ENCODE results near the gene KRTAP10-1.

KRTAP10-1 gene

DNA sequence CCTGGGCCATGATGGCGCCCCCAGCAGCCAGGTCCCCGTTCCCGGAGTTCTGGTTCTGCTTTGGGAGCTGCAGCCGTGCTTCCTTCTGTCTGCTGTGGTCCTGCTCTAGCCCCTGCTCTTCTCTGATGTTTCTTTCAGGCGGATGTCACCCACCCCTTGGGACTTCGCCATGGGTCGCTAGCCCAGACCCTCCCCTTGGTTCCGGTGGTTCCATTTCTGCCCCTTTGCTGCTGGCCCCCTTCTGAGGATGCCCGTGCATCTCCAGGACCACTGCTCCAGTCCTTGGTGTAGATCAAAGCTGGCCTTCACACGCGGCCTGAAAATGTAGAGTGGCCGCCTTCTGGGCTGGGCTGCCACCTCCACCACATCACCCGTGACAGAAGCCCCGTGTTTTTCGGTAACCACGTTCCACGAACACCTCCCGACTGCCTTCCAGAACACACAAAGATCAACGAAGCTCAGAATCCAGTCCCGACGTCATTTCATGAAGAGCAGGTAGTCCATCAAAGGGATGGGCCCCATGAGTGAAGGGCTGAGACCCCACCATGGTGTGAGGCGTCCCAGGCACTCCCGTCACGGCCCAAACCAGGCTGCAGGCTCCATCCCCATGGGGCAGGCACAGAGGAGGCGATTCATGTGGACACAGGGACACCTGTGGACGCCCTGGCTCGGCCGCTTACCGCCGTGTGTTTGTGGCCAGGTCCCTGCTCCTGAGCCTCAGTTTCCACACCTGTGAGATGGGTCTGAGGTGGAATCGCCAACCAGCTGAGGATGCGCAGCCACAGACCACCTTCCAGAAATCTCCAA is 24.4 kb downstream of the KRTAP10-1 start:
- Histone ChIP-seq H3K79me2 (ENCODE audit: insufficient read depth, low read length) (no peaks in the 10 kb centered on the region), H2AFZ (ENCODE audit: low read depth, low read length, severe bottlenecking) (no peak overlapping the region), H3K9ac (ENCODE audit: low read length) (no peak overlapping the region), H3K4me2 (ENCODE audit: low read depth, low read length, poor library complexity, severe bottlenecking) (no peak overlapping the region), H3K27ac (ENCODE audit: low read depth, low read length) (no peak overlapping the region), H3K27me3 (ENCODE audit: low read length) (no peaks in the 10 kb centered on the region), H3K36me3 (ENCODE audit: low read length) (no peaks in the 10 kb centered on the region), H3F3A (ENCODE audit: insufficient read depth) (no peaks in the 10 kb centered on the region), H3K9me3 (ENCODE audit: insufficient read depth, low read length) (no peaks in the 10 kb centered on the region), H3K9me2 (replicated peaks; ENCODE audit: insufficient read depth, low read length) (no peaks in the 10 kb centered on the region), H3K4me3 (ENCODE audit: insufficient read depth, low read length, poor library complexity, severe bottlenecking) (no peak overlapping the region), H4K20me1 (ENCODE audit: low read depth, low read length) (no peaks in the 10 kb centered on the region)
- no peak for TF ChIP-seq EZH2phosphoT487 (conservative IDR thresholded peaks at IDR 0.05; ENCODE audit: low read length)
- TF ChIP-seq, protein P1, sequence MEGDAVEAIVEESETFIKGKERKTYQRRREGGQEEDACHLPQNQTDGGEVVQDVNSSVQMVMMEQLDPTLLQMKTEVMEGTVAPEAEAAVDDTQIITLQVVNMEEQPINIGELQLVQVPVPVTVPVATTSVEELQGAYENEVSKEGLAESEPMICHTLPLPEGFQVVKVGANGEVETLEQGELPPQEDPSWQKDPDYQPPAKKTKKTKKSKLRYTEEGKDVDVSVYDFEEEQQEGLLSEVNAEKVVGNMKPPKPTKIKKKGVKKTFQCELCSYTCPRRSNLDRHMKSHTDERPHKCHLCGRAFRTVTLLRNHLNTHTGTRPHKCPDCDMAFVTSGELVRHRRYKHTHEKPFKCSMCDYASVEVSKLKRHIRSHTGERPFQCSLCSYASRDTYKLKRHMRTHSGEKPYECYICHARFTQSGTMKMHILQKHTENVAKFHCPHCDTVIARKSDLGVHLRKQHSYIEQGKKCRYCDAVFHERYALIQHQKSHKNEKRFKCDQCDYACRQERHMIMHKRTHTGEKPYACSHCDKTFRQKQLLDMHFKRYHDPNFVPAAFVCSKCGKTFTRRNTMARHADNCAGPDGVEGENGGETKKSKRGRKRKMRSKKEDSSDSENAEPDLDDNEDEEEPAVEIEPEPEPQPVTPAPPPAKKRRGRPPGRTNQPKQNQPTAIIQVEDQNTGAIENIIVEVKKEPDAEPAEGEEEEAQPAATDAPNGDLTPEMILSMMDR (IDR thresholded peaks at IDR 0.05; ENCODE audit: insufficient read depth, low read length, poor library complexity, severe bottlenecking) = no peak

DNA sequence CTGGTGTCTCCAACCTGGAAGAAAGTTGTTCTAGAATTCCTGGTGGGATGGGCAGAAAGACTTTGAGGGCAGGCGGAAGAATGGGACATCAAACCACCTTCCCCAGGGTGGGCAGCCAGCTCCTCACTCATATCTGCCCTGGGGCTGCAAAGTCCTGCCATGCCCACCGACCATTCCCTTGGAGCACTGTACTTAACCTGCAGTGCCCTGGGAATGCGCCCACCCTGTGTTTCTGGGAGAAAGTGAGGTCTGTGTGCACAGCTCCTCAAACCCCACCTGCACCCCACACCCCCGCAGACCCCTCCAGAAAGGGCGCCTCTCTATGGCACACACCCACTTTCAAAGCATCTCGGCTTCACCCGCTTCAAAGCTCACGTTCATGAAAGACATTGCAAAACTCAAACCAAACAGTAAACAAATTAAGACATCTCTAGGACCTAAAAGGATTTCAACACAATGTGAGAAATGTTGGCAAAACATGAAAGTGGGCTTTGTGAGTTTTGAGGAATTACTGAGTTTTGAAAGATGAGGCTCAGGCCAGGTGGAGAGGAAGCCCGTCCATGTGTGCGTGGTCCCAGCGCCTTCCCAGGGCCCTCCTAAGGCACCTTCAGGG is 25.1 kb downstream of the KRTAP10-1 start:
- H2AFZ ChIP-seq (ENCODE audit: low read depth, low read length, severe bottlenecking) = no peak overlapping the region
- H3K4me2 ChIP-seq (ENCODE audit: low read depth, low read length, poor library complexity, severe bottlenecking) = no peak overlapping the region
- no peaks in the 10 kb centered on the region for H3K36me3 ChIP-seq (ENCODE audit: low read length)
- no peaks in the 10 kb centered on the region for H3K79me2 ChIP-seq (ENCODE audit: insufficient read depth, low read length)
- no peaks in the 10 kb centered on the region for H3F3A ChIP-seq (ENCODE audit: insufficient read depth)
- H3K9me3 ChIP-seq (ENCODE audit: insufficient read depth, low read length) = no peaks in the 10 kb centered on the region
- H3K4me3 ChIP-seq (ENCODE audit: insufficient read depth, low read length, poor library complexity, severe bottlenecking) = no peak overlapping the region
- no peak overlapping the region for H3K9ac ChIP-seq (ENCODE audit: low read length)
- no peaks in the 10 kb centered on the region for H4K20me1 ChIP-seq (ENCODE audit: low read depth, low read length)
- no peaks in the 10 kb centered on the region for H3K9me2 ChIP-seq (replicated peaks; ENCODE audit: insufficient read depth, low read length)
- no peak for TF ChIP-seq EZH2phosphoT487 (conservative IDR thresholded peaks at IDR 0.05; ENCODE audit: low read length)
- TF ChIP-seq, protein P1 (IDR thresholded peaks at IDR 0.05; ENCODE audit: insufficient read depth, low read length, poor library complexity, severe bottlenecking) = no peak
- no peak overlapping the region for H3K27ac ChIP-seq (ENCODE audit: low read depth, low read length)
- H3K27me3 ChIP-seq (ENCODE audit: low read length) = no peaks in the 10 kb centered on the region

DNA sequence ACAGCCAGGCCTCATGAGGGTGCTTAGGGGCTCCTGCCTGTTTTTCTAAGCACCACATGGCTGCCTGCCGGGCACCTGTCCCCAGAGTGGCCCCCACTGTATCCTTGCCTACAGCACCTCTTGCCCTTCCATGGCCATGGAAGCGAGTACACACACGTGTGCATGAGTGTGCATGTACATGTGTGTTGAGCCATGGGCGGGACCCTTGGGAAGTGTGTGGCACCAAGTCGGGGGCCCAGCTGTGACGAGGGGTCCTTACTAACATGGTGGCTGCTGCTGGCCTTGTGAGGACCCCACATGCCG is 25.8 kb downstream of the KRTAP10-1 start:
- H3K9me2 ChIP-seq (replicated peaks; ENCODE audit: insufficient read depth, low read length) = no peaks in the 10 kb centered on the region
- no peaks in the 10 kb centered on the region for H3K79me2 ChIP-seq (ENCODE audit: insufficient read depth, low read length)
- H3K4me2 ChIP-seq (ENCODE audit: low read depth, low read length, poor library complexity, severe bottlenecking) = no peak overlapping the region
- no peak for TF ChIP-seq EZH2phosphoT487 (conservative IDR thresholded peaks at IDR 0.05; ENCODE audit: low read length)
- TF ChIP-seq, protein P1 (IDR thresholded peaks at IDR 0.05; ENCODE audit: insufficient read depth, low read length, poor library complexity, severe bottlenecking) = no peak
- H3K4me3 ChIP-seq (ENCODE audit: insufficient read depth, low read length, poor library complexity, severe bottlenecking) = no peak overlapping the region
- no peaks in the 10 kb centered on the region for H3K27me3 ChIP-seq (ENCODE audit: low read length)
- H3K9me3 ChIP-seq (ENCODE audit: insufficient read depth, low read length) = no peaks in the 10 kb centered on the region
- H3K27ac ChIP-seq (ENCODE audit: low read depth, low read length) = no peak overlapping the region
- H2AFZ ChIP-seq (ENCODE audit: low read depth, low read length, severe bottlenecking) = no peak overlapping the region
- H3F3A ChIP-seq (ENCODE audit: insufficient read depth) = no peaks in the 10 kb centered on the region
- no peaks in the 10 kb centered on the region for H4K20me1 ChIP-seq (ENCODE audit: low read depth, low read length)
- H3K36me3 ChIP-seq (ENCODE audit: low read length) = no peaks in the 10 kb centered on the region
- no peak overlapping the region for H3K9ac ChIP-seq (ENCODE audit: low read length)

All from SU-DHL-6 (cell line).